Astrocyte (in vitro differentiated cells and primary cell): Measurements from ENCODE around the gene MED13L.

ENCODE experiments used
- EZH2 ChIP-seq: IDR thresholded peaks from 2 replicates; pipeline ENCODE4 v1.6.1; 2012; ENCODE audit warnings: mild to moderate bottlenecking, low read length, inconsistent platforms; ENCODE audit not compliant: insufficient read depth
- TF ChIP-seq, protein P1 (sequence below): IDR thresholded peaks from 2 replicates; pipeline ENCODE4 v1.5.1; 2011; ENCODE audit warnings: low read depth, mild to moderate bottlenecking, inconsistent platforms, low read length, moderate library complexity; ENCODE audit not compliant: insufficient read depth

DNA sequence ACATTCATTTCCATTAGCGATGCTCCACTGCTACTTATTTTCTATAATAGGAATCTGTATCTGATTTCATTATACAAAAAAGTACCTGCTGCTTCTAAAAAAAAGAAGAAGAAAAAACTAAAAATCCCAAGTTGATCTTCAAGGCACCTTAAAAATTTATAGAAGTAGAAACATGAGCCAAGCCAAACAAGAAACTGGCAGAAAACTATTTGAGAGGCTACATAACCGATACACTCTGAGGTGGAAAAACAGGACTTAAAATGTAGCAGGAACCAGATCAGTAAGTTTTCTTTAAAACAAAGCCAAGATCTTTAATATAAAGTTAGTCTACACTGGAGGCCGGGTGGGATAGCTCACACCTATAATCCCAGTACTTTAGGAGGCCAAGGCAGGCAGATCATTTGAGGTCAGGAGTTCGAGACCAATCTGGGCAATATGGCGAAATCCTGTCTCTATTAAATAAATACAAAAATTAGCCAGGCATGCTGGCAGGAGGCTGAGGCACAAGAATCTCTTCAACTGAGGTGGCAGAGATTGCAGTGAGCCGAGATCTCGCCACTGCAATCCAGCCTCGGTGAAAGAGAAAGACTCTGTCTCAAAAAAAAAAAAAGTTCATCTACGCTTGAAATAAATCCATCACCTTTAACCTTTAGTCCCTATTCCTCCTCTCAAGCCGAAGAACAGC is 278.6 kb downstream of the MED13L start:
- TF ChIP-seq, protein P1, sequence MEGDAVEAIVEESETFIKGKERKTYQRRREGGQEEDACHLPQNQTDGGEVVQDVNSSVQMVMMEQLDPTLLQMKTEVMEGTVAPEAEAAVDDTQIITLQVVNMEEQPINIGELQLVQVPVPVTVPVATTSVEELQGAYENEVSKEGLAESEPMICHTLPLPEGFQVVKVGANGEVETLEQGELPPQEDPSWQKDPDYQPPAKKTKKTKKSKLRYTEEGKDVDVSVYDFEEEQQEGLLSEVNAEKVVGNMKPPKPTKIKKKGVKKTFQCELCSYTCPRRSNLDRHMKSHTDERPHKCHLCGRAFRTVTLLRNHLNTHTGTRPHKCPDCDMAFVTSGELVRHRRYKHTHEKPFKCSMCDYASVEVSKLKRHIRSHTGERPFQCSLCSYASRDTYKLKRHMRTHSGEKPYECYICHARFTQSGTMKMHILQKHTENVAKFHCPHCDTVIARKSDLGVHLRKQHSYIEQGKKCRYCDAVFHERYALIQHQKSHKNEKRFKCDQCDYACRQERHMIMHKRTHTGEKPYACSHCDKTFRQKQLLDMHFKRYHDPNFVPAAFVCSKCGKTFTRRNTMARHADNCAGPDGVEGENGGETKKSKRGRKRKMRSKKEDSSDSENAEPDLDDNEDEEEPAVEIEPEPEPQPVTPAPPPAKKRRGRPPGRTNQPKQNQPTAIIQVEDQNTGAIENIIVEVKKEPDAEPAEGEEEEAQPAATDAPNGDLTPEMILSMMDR = no peak
- no peak for TF ChIP-seq EZH2
